ENCODE results near the gene SUPT5H. TPM values are rescaled to one million over a fixed set of nuclear protein-coding genes. Genes with fewer than 3 reads are reported as not detected.
A peak's percentile ranks its signal among the peaks of the same experiment; 100 is the strongest.

SUPT5H gene
- polyA plus RNA-seq, 1 experiment, result 78.0 TPM

GRCh38 chr19:39403331-39404312 is 41.8 kb upstream of the SUPT5H start:
- no peak for TF ChIP-seq CTCF (IDR thresholded peaks at IDR 0.05; ENCODE audit: low read depth, low read length)
- no peaks in the 10 kb centered on the region for H3K27me3 ChIP-seq (ENCODE audit: control insufficient read depth, insufficient read depth, low read length)
- H3K27ac ChIP-seq (ENCODE audit: low read depth, low read length), result peak overlapping the region; percentile 100
- peak overlapping the region; percentile 53 for H3K4me3 ChIP-seq (ENCODE audit: low read depth, low read length)
- POLR2A ChIA-PET, result interaction anchor here (0.5 to 1.5 kb wide), 7 partner anchors 8 to 1029 kb away, joined by 3 to 17 read pairs (median 4); partner anchors contain the start of genes MED29, PAF1, PLEKHG2 and RPS16
- peaks cover 8% of the 10 kb centered on the region; the same call in 1 of the 2 replicates for H3K9me3 ChIP-seq (ENCODE audit: control insufficient read depth, insufficient read depth, low read length)
- DNase-seq (ENCODE audit: low read depth, low spot score), result peak; percentile 99
- CTCF ChIA-PET, result interaction anchor here (0.7 to 1.4 kb wide), 3 partner anchors 8 to 71 kb away, joined by 3 to 7 read pairs (median 4); no protein-coding TSS in a partner anchor

GRCh38 chr19:39405261-39405957 is 40.0 kb upstream of the SUPT5H start:
- H3K4me3 ChIP-seq (ENCODE audit: low read depth, low read length), result no peak overlapping the region
- no peak for DNase-seq (ENCODE audit: low read depth, low spot score)
- no peaks in the 10 kb centered on the region for H3K27me3 ChIP-seq (ENCODE audit: control insufficient read depth, insufficient read depth, low read length)
- ChIA-PET POLR2A (interaction anchor here (0.7 to 3.7 kb wide), 2 partner anchors 13 to 30 kb away, joined by 4 to 20 read pairs; partner anchors contain the start of gene RPS16), CTCF (interaction anchor here (0.6 kb wide), 1 partner anchor 437 kb away, joined by 3 read pairs; no protein-coding TSS in a partner anchor)
- H3K27ac ChIP-seq (ENCODE audit: low read depth, low read length), result no peak overlapping the region
- TF ChIP-seq CTCF (IDR thresholded peaks at IDR 0.05; ENCODE audit: low read depth, low read length), result no peak
- peaks cover 8% of the 10 kb centered on the region; the same call in 1 of the 2 replicates for H3K9me3 ChIP-seq (ENCODE audit: control insufficient read depth, insufficient read depth, low read length)

- peaks cover 8% of the 10 kb centered on the region; the same call in 1 of the 2 replicates for H3K9me3 ChIP-seq (ENCODE audit: control insufficient read depth, insufficient read depth, low read length)
- H3K4me3 ChIP-seq (ENCODE audit: low read depth, low read length), result peak overlapping the region; percentile 93
- no peak for DNase-seq (ENCODE audit: low read depth, low spot score)
- no peak for TF ChIP-seq CTCF (IDR thresholded peaks at IDR 0.05; ENCODE audit: low read depth, low read length)
- H3K27me3 ChIP-seq (ENCODE audit: control insufficient read depth, insufficient read depth, low read length), result no peaks in the 10 kb centered on the region
- H3K27ac ChIP-seq (ENCODE audit: low read depth, low read length), result peak overlapping the region; percentile 39
- ChIA-PET POLR2A (interaction anchor here (0.6 to 3.8 kb wide), 7 partner anchors 8 to 1813 kb away, joined by 3 to 27 read pairs (median 4); partner anchors contain the start of genes AXL, MED29, PAF1 and RPS16), CTCF (interaction anchor here (1.1 kb wide), 1 partner anchor 9 kb away, joined by 4 read pairs; no protein-coding TSS in a partner anchor)
These were observed 39.3 kb upstream of the SUPT5H start for GRCh38 chr19:39405958-39406655.

- TF ChIP-seq CTCF (IDR thresholded peaks at IDR 0.05; ENCODE audit: low read depth, low read length), result no peak
- no peaks in the 10 kb centered on the region for H3K27me3 ChIP-seq (ENCODE audit: control insufficient read depth, insufficient read depth, low read length)
- H3K4me3 ChIP-seq (ENCODE audit: low read depth, low read length), result peak within 1 kb of the TSS; percentile 93
- peaks cover 8% of the 10 kb centered on the region; the same call in 1 of the 2 replicates for H3K9me3 ChIP-seq (ENCODE audit: control insufficient read depth, insufficient read depth, low read length)
- peak; percentile 60 for DNase-seq (ENCODE audit: low read depth, low spot score)
- POLR2A ChIA-PET, result interaction anchor here (0.6 to 3.8 kb wide), 6 partner anchors 9 to 1812 kb away, joined by 3 to 27 read pairs (median 12); partner anchors contain the start of genes AXL, MED29, PAF1 and RPS16
- H3K27ac ChIP-seq (ENCODE audit: low read depth, low read length), result peak within 1 kb of the TSS; percentile 81
- CTCF ChIA-PET, result interaction anchor here (1.1 to 2.7 kb wide), 2 partner anchors 9 to 10 kb away, joined by 4 to 12 read pairs; no protein-coding TSS in a partner anchor
These were observed 38.5 kb upstream of the SUPT5H start, which contains the start of gene ZFP36 for GRCh38 chr19:39406656-39407409. Gene ZFP36, plus strand, starts transcription at chr19:39406847. Its CDS starts 58 bp downstream, at chr19:39406905.

Measured in AG04450 (cell line).